ENCODE results near the gene ZNF827.

- TF ChIP-seq CTCF (IDR thresholded peaks at IDR 0.05) (no peak), POLR2A (IDR thresholded peaks at IDR 0.05) (no peak), POLR2AphosphoS5 (IDR thresholded peaks at IDR 0.05) (no peak), EP300 (IDR thresholded peaks at IDR 0.05) (no peak)
These were observed 163.2 kb downstream of the ZNF827 start for GRCh38 chr4:145775406-145775805.
